RWPE2 (cell line): ENCODE data around the gene C2CD5.
A peak's percentile ranks its signal among the peaks of the same experiment; 100 is the strongest.

Experiments used
- ATAC-seq: fragments of 200-7000 bp; cut with Tn5 transposase; 3 replicates; pipeline ENCODE4 v1.9.1; 2021; ENCODE audit warnings: low read depth
- DNase-seq: peaks from one replicate; pipeline ENCODE4 v3.0.0-alpha.2; 2020; ENCODE audit warnings: low spot score
- H3K27ac ChIP-seq: fragments of 450-650 bp; 2 replicates; pipeline ENCODE4 v1.5.1; 2017; ENCODE audit warnings: mild to moderate bottlenecking; ENCODE audit not compliant: poor library complexity, severe bottlenecking
- H3K27me3 ChIP-seq: fragments of 250-450 bp; sonication (Bioruptor Pico); 2 replicates; pipeline ENCODE4 v1.5.1; 2021; ENCODE audit warnings: mild to moderate bottlenecking, moderate library complexity; ENCODE audit not compliant: insufficient read depth, poor library complexity, severe bottlenecking
- H3K36me3 ChIP-seq: fragments of 250-450 bp; sonication (Bioruptor Pico); 2 replicates; pipeline ENCODE4 v1.5.1; 2020; ENCODE audit warnings: low read depth, mild to moderate bottlenecking, moderate library complexity
- H3K4me1 ChIP-seq: fragments of 250-450 bp; sonication (Bioruptor Pico); 2 replicates; pipeline ENCODE4 v1.5.1; 2021; ENCODE audit warnings: mild to moderate bottlenecking, moderate library complexity; ENCODE audit not compliant: insufficient read depth, poor library complexity, severe bottlenecking
- H3K4me3 ChIP-seq: fragments of 250-450 bp; sonication (Bioruptor Pico); 2 replicates; pipeline ENCODE4 v1.5.1; 2021; ENCODE audit warnings: mild to moderate bottlenecking, moderate library complexity; ENCODE audit not compliant: severe bottlenecking
- H3K9me3 ChIP-seq: fragments of 250-450 bp; sonication (Bioruptor Pico); 2 replicates; pipeline ENCODE4 v1.5.1; 2021; ENCODE audit warnings: mild to moderate bottlenecking, moderate library complexity; ENCODE audit not compliant: severe bottlenecking
- CTCF ChIP-seq: fragments of 450-650 bp; IDR thresholded peaks from one replicate; pipeline ENCODE4 v1.5.1; 2017; ENCODE audit warnings: mild to moderate bottlenecking, moderate library complexity; ENCODE audit not compliant: poor library complexity, severe bottlenecking

The C2CD5 gene

DNA sequence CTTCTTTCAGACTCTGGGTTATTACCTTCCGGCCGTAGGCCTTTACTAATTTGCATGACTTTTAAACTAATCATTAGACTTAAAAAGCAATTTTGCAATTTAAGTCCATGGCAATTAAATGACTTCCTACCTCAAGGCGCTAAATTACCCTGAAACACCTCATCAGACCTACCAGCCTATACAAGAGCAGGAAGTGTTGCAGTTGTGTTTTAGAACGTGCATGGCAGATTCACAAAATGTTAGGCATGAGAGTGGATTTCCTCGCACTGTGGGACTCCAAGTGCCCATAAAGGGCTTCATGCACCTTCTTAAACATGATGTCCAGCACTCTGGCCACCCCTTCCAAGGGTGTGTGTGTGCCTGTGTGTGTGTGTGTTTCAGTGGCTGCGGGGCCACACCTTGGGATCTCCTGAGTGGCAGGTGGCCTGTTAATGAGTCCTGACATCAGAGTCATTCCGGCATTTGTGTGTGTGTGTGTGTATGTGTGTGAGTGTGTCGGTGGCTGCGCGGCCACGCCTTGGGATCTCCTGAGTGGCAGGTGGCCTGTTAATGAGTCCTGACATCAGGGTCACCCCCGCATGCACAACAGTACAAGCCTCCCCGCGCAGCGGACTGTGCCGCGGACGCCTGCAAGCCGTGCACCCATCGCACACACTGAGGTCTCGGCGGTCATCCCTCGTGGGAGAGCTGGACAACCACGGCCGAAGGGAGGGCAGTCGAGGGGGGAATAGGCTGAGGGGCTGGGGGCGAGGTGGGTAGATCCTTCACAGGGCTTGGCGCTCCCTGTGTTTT, 900 bp downstream of the C2CD5 start:
- peak overlapping the region; percentile 50 for H3K27ac ChIP-seq

GRCh38 chr12:22541496-22542155, 2.7 kb downstream of the C2CD5 start:
- TF ChIP-seq CTCF, result no peak
- Histone ChIP-seq H3K27ac (no peak overlapping the region), H3K27me3 (no peaks in the 10 kb centered on the region), H3K36me3 (no peaks in the 10 kb centered on the region), H3K9me3 (no peaks in the 10 kb centered on the region), H3K4me1 (no peaks in the 10 kb centered on the region), H3K4me3 (no peak overlapping the region)
- ATAC-seq (no peak), DNase-seq (no peak)

More for the DNA sequence above, 900 bp downstream of the C2CD5 start:
- no peak for TF ChIP-seq CTCF
- no peaks in the 10 kb centered on the region for H3K4me1 ChIP-seq
- peak overlapping the region; percentile 53 for H3K4me3 ChIP-seq
- H3K9me3 ChIP-seq, result no peaks in the 10 kb centered on the region
- ATAC-seq, result peak; percentile 26; the same call in 1 of the 3 replicates
- H3K36me3 ChIP-seq, result no peaks in the 10 kb centered on the region
- no peaks in the 10 kb centered on the region for H3K27me3 ChIP-seq
- DNase-seq, result no peak

DNA sequence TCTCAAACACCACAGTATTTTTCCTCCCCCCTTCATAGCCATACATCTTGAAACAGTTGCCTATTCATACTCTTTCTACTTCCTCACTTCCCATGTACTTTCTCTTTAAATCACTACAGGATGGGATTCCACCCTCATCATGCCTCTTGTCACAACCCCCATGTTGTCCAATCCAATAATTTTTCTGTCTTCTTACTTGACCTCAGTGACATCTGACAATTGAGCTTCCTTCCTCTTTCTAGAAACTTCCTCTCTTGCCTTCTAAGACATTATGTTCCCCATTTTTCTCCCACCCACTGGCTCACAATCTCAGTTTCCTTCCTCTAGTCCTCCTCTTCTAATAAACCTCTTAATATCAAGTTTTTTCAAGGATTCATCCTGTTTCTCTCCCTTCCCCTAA, 5.3 kb downstream of the C2CD5 start:
- Histone ChIP-seq H3K9me3 (no peaks in the 10 kb centered on the region), H3K36me3 (no peaks in the 10 kb centered on the region), H3K4me3 (no peak overlapping the region), H3K27ac (no peak overlapping the region), H3K4me1 (no peaks in the 10 kb centered on the region), H3K27me3 (no peaks in the 10 kb centered on the region)
- no peak for DNase-seq
- no peak for ATAC-seq
- TF ChIP-seq CTCF, result no peak

DNA sequence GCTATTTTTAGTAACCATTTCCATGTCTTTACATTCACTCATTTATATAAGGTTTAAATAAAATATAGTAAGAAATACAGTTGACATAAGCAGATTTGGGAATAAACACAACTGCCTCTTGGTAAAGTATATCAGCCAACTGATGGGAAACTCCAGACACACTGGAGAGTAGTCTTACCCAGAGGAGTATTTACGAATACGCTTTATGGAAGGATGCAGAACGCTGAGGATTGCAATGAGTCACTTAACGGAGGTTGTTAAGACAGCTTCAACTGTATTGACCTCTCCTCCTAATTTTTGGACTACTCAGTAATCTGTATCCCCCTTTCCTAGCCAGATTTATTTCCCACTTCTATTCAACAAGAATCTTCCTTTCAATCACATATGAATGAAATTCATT, 6.0 kb downstream of the C2CD5 start:
- Histone ChIP-seq H3K9me3 (no peaks in the 10 kb centered on the region), H3K4me1 (no peaks in the 10 kb centered on the region), H3K36me3 (no peaks in the 10 kb centered on the region), H3K4me3 (no peak overlapping the region), H3K27ac (no peak overlapping the region), H3K27me3 (no peaks in the 10 kb centered on the region)
- no peak for TF ChIP-seq CTCF
- ATAC-seq (no peak), DNase-seq (no peak)
